HG02884 (cell line): ENCODE measurements around the gene GLOD4.
"Not testable (repeated sequence)": the region's sequence is repeated elsewhere in the genome, so short reads cannot be mapped to it uniquely, and the experiment has no call there.

ENCODE experiments used
- ATAC-seq: cut with Tn5 transposase; IDR thresholded peaks from one replicate; pipeline ENCODE4 v1.9.1; 2021; ENCODE audit warnings: mild to moderate bottlenecking, moderate library complexity; ENCODE audit not compliant: unreplicated experiment

The GLOD4 gene

GRCh38 chr17:802901-803881 lies 21.1 kb upstream of the GLOD4 start:
- ATAC-seq: no peak

- ATAC-seq: no peak
Measured at GRCh38 chr17:802481-802880, 20.4 kb upstream of the GLOD4 start.

DNA sequence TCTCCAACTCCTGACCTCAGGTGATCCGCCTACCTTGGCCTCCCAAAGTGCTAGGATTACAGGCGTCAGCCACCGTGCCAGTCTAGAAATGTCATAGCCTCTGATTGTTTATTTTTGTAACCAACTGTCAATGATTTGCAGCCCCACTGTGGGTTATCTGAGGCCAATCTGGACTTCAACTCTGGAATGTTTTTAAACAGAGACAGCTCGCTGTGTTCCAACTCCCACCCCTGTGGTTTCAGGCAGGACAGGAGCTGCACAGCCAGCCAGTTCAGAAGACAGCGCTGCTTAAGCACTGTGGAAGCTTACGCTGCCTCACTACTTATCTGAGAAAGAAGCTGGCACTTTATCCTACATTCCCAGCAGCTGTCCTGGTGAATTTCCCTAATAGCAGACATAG lies 19.6 kb upstream of the GLOD4 start:
- ATAC-seq: no peak

DNA sequence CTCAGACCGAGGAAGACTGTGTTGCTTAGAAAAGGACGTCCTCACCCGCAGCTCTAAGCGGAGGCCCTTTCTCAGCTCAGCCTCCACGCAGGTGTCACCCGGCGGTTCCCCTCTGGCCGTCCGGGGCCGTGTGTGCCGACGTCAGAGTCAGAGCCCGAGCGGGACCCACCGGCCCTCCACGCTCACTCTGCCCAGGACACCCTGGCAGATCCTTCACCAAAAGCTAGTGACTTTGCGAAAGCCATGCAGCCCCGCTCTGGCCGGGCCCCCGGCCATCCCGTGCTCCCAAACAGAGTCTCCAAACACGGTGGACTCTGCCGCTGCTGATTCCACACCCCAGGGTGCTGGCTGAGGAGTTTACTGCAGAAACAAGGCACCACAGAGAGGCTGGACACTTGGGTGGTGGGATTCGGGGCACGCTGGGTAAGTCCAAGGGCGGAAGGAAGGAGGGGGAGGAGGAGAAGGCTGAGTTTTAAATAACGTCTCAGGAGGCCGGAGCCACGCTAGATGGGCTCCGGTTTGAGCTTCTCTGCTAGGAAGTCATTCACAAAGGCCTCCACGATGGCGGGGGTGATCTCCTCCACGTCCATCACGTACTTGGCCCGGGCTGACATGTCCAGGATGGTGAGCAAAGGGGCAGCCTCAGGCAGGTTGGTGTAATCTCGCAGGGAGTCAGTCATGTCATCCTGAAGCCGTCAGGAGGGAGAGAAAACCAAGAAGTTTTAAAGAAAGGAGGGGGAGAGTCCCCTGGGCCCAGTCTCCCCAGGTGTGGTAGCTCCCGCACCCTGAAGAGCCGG lies 18.6 kb upstream of the GLOD4 start:
- no peak for ATAC-seq

DNA sequence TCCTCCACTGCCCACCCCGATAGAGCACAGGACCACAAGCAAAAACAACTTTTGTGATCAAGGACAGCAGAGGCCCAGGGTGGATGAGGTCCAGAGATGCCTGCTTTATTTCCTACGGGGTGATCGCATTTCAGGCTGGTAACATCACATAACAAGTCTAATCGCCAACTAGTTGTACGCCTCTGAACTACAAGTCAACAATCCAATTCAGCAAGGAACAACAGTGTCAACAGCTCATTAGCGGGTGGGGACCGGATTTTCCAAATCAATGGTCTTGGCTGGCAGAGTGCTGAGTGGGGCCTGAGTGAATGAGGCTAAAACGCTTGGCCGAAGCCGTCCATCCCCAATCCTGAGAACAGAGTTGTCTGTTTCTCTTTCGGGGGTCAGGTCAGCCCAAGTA lies 17.2 kb upstream of the GLOD4 start:
- ATAC-seq: no peak

GRCh38 chr17:798246-798645 lies 16.2 kb upstream of the GLOD4 start:
- no peak for ATAC-seq

DNA sequence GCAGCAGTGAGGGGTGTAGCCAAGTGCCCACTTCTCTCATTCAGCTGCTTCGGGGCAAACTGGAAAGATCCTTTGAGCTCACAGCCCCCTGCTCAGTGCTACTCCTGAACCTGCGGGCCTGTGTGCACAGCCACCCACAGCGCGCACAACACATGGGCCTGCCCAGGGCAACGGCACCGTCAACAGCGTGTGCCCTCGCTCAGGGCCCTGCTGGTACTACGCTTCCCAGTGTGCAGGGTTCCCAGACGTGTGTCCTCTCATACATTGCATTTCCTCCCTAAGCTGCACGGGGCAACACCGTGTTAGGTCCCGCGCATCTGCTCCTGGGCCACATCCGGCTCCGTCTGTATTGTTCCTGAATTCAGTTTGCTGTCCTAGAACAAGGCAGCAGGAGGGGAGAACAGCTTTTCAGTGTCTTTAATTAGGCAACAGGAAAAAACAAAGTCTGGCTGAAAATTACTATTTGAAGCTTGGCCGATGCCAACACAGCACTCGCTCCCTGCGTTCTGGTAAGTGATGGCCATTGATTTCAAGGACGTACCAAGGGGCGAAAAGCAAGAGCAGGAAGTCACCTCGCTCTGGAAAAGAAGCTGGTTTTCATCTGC lies 15.3 kb upstream of the GLOD4 start:
- ATAC-seq: no peak

DNA sequence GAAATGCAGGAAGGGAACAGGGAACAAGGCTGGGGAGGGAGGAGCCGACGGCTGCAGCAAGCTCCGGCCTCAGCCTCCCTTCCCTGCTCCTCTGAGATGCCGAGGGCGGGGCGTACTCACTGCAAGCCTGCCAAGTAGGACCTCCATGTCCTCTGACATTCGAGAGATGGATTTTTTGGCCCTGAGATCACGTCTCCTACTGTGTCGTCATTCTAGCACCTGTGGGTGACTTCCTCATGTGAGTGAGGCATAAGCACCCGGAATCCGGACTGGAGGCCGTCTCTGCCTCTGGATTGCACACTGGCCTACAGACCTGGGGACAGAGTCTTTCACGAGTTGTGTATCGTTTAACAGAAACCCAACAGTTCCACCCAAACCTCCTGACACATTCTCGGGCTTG lies 14.5 kb upstream of the GLOD4 start:
- ATAC-seq: no peak

DNA sequence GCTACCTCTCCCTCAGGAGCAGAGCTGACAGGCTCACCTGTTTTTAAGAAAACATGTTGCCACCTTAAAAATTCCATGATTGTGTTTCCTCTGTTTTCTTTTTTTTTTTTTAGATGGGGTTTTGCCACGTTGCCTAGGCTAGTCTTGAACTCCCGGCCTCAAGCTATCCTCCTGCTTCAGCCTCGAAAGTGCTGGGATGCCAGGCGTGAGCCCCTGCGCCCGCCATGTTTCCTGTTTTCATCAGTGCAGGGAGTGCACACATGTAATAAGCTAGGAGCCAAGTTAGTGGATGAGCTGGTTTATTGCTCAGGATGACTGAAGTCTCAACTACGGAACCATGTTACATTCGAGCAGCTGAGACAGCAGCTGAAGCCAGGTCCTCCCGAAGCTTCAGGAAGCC lies 13.6 kb upstream of the GLOD4 start:
- ATAC-seq: no peak

- ATAC-seq: no peak
Measured at GRCh38 chr17:795276-795675, 13.2 kb upstream of the GLOD4 start.

GRCh38 chr17:794876-795275 lies 12.8 kb upstream of the GLOD4 start:
- ATAC-seq: no peak

- no peak for ATAC-seq
Measured at GRCh38 chr17:792277-792676, 10.2 kb upstream of the GLOD4 start.

DNA sequence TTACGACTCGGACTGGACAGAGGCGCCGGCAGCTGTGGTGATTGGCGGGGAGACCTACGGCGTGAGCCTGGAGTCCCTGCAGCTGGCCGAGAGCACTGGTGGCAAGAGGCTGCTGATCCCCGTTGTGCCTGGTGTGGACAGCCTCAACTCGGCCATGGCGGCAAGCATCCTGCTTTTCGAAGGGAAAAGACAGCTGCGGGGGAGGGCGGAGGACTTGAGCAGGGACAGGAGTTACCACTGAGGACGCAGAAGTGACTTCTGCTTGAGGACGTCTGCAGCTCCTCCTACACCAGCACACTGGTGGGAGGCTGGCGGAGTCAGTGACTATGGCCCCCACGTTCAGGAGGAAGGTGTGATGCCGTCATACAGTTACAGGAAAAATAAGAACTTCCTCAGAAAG lies 9.7 kb upstream of the GLOD4 start:
- ATAC-seq: no peak

- ATAC-seq: not testable (repeated sequence)
Measured at GRCh38 chr17:790874-791247, 8.8 kb upstream of the GLOD4 start.

DNA sequence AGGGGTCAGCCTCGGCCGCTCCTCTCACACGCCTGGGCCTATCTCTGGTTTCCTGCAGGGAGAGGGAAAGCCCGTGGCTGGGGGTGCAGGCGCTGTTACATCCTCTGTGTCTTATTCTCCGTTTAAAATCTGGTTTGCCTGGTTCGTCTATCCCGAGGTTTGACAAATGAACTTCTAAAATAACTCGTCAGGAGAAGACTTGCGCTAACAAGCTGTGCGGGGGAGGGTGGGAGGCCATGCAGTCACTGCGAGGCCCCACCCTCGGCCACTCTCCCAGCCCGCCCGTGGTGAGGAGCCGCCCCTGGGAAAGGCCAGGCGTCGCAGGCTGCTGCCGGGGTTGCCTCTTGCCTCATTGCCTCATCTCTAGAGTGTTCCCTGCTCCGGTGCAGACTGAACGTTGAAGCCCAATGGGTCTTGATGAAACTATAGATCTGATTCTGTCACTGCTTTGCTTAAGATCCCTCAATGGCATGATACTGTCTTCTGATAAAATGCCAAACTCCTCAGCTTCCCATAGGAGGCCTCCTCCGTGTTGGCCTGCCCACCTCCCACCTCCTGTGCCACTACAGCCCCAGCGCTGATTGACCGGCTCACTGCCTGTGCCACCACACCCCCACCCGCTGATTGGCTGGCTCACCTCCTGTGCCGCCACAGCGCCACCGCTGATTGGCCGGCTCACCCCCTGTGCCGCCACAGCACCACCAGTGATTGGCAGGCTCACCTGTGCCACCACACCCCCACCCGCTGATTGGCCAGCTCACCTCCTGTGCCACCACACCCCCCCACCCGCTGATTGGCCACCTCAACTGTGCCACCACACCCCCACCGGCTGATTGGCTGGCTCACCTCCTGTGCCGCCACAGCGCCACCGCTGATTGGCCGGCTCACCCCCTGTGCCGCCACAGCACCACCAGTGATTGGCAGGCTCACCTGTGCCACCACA lies 8.1 kb upstream of the GLOD4 start:
- not testable (repeated sequence) for ATAC-seq

GRCh38 chr17:789160-789840 lies 7.2 kb upstream of the GLOD4 start:
- no peak for ATAC-seq

- ATAC-seq: no peak
Measured at GRCh38 chr17:788551-788950, 6.5 kb upstream of the GLOD4 start.

- no peak for ATAC-seq
Measured at GRCh38 chr17:787641-788221, 5.7 kb upstream of the GLOD4 start.

GRCh38 chr17:785901-786300 lies 3.8 kb upstream of the GLOD4 start:
- ATAC-seq: not testable (repeated sequence)

DNA sequence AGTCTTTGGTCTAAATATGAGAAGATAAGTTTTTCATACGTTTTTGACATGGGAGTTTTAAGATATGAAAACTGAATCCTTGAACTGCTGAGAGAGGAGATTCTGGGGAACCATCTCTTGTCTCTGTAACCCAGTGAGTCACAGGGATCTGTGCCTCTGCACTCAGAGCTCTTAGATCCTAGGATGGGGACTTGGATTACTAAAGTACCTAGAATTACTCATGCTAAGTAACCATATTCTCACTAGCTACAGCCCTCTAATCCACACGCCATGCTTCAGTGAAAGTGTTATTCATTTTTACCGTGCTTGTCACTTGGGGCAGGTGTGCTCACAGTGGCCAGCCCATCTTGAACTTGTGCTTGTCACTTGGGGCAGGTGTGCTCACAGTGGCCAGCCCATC lies 2.1 kb upstream of the GLOD4 start:
- ATAC-seq: no peak
